ENCODE measurements around the gene RCBTB1.

GRCh38 chr13:49528161-49528560, 57.2 kb downstream of the RCBTB1 start:
- TF ChIP-seq CTCF (conservative IDR thresholded peaks at IDR 0.05; ENCODE audit: low read depth, low read length) (no peak), EZH2phosphoT487 (IDR thresholded peaks at IDR 0.05; ENCODE audit: borderline replicate concordance, low read length) (no peak), EZH2 (IDR thresholded peaks at IDR 0.05; ENCODE audit: low read length, unreplicated experiment) (no peak)
